H9 (cell line): ENCODE data around the gene DICER1. TPM values are rescaled to one million over a fixed set of nuclear protein-coding genes. Genes with fewer than 3 reads are reported as not detected.
A peak's percentile ranks its signal among the peaks of the same experiment; 100 is the strongest.

ENCODE experiments used
- DNase-seq: peaks from one replicate; pipeline ENCODE4 v3.0.0-alpha.2; 2017
- H2AFZ ChIP-seq: one replicate; pipeline ENCODE4 v1.6.1; 2013; ENCODE audit warnings: mild to moderate bottlenecking, low read length, control low read depth, moderate library complexity
- H2AK5ac ChIP-seq: 2 replicates; pipeline ENCODE4 v1.6.1; 2013; ENCODE audit warnings: low read length, control low read depth, mixed read lengths; ENCODE audit not compliant: insufficient read length
- H2BK120ac ChIP-seq: one replicate; pipeline ENCODE4 v1.6.1; 2013; ENCODE audit warnings: low read depth, mild to moderate bottlenecking, low read length, control low read depth, inconsistent platforms; ENCODE audit not compliant: poor library complexity, severe bottlenecking
- H2BK12ac ChIP-seq: 2 replicates; pipeline ENCODE4 v1.6.1; 2013; ENCODE audit warnings: low read length, control low read depth, mixed read lengths, low read depth; ENCODE audit not compliant: insufficient read length
- H2BK15ac ChIP-seq: 2 replicates; pipeline ENCODE4 v1.6.1; 2013; ENCODE audit warnings: low read depth, low read length, control low read depth
- H2BK20ac ChIP-seq: one replicate; pipeline ENCODE4 v1.6.1; 2013; ENCODE audit warnings: low read depth, mild to moderate bottlenecking, low read length, control low read depth, inconsistent platforms; ENCODE audit not compliant: poor library complexity, severe bottlenecking
- H2BK5ac ChIP-seq: 2 replicates; pipeline ENCODE4 v1.6.1; 2013; ENCODE audit warnings: low read length, control low read depth, mixed read lengths; ENCODE audit not compliant: insufficient read length
- H3K14ac ChIP-seq: 2 replicates; pipeline ENCODE4 v1.6.1; 2013; ENCODE audit warnings: low read length, control low read depth; ENCODE audit not compliant: insufficient read depth
- H3K18ac ChIP-seq: 2 replicates; pipeline ENCODE4 v1.6.1; 2013; ENCODE audit warnings: low read depth, mild to moderate bottlenecking, mixed read lengths, low read length, control low read depth; ENCODE audit not compliant: insufficient read length
- H3K23ac ChIP-seq: 2 replicates; pipeline ENCODE4 v1.6.1; 2013; ENCODE audit warnings: low read length, control low read depth, mixed read lengths, low read depth; ENCODE audit not compliant: insufficient read length
- H3K23me2 ChIP-seq: 2 replicates; pipeline ENCODE4 v1.6.1; 2013; ENCODE audit warnings: low read depth, mild to moderate bottlenecking, mixed read lengths, low read length, control low read depth; ENCODE audit not compliant: insufficient read length, poor library complexity, severe bottlenecking
- H3K27ac ChIP-seq: 2 replicates; pipeline ENCODE4 v1.5.1; 2013; ENCODE audit warnings: low read length, control low read depth, mixed read lengths, low read depth; ENCODE audit not compliant: insufficient read length
- H3K27me3 ChIP-seq: 2 replicates; pipeline ENCODE4 v1.6.1; 2013; ENCODE audit warnings: low read length, control low read depth, inconsistent platforms; ENCODE audit not compliant: insufficient read depth
- H3K4ac ChIP-seq: 2 replicates; pipeline ENCODE4 v1.6.1; 2013; ENCODE audit warnings: low read depth, mild to moderate bottlenecking, control low read depth, inconsistent platforms, low read length, moderate library complexity
- H3K4me1 ChIP-seq: 2 replicates; pipeline ENCODE4 v1.6.1; 2013; ENCODE audit warnings: low read length, control low read depth, inconsistent platforms; ENCODE audit not compliant: insufficient read depth
- H3K4me2 ChIP-seq: 2 replicates; pipeline ENCODE4 v1.6.1; 2013; ENCODE audit warnings: low read length, control low read depth, mixed read lengths; ENCODE audit not compliant: insufficient read length, insufficient read depth
- H3K56ac ChIP-seq: 2 replicates; pipeline ENCODE4 v1.6.1; 2013; ENCODE audit warnings: low read depth, mild to moderate bottlenecking, mixed read lengths, low read length, control low read depth; ENCODE audit not compliant: insufficient read length
- H3K79me1 ChIP-seq: 2 replicates; pipeline ENCODE4 v1.6.1; 2013; ENCODE audit warnings: low read depth, mild to moderate bottlenecking, moderate library complexity, low read length, control low read depth, inconsistent platforms; ENCODE audit not compliant: insufficient read depth, poor library complexity, severe bottlenecking
- H3K79me2 ChIP-seq: 2 replicates; pipeline ENCODE4 v1.6.1; 2013; ENCODE audit warnings: low read length, control low read depth, inconsistent platforms; ENCODE audit not compliant: insufficient read depth
- H3K9ac ChIP-seq: 2 replicates; pipeline ENCODE4 v1.6.1; 2013; ENCODE audit warnings: low read length, control low read depth, mixed read lengths; ENCODE audit not compliant: insufficient read length; ENCODE audit errors: extremely low read depth
- H3K9me3 ChIP-seq: one replicate; pipeline ENCODE4 v1.6.1; 2013; ENCODE audit warnings: low read depth, low read length, inconsistent platforms; ENCODE audit not compliant: control insufficient read depth
- H3T11ph ChIP-seq: one replicate; pipeline ENCODE4 v1.6.1; 2013; ENCODE audit warnings: mild to moderate bottlenecking, low read length, control low read depth, inconsistent platforms
- H4K20me1 ChIP-seq: one replicate; pipeline ENCODE4 v1.6.1; 2013; ENCODE audit not compliant: control insufficient read depth, insufficient read length, insufficient read depth
- H4K5ac ChIP-seq: 2 replicates; pipeline ENCODE4 v1.6.1; 2013; ENCODE audit warnings: low read depth, mild to moderate bottlenecking, mixed read lengths, low read length, control low read depth; ENCODE audit not compliant: insufficient read length
- H4K8ac ChIP-seq: replicated peaks from 2 replicates; pipeline ENCODE4 v1.6.1; 2013; ENCODE audit warnings: low read length, control low read depth, mixed read lengths, low read depth; ENCODE audit not compliant: insufficient read length
- H4K91ac ChIP-seq: 2 replicates; pipeline ENCODE4 v1.6.1; 2013; ENCODE audit warnings: low read depth, mild to moderate bottlenecking, moderate library complexity, mixed read lengths, low read length, control low read depth; ENCODE audit not compliant: insufficient read length
- H3K27ac Mint-ChIP-seq, 3 experiments: 2 replicates in 2 of 3; 3 replicates in 1 of 3; pipeline ENCODE4 v1.8.0; 2020 to 2021; ENCODE audit warnings: mixed read lengths in 3 of 3, mild to moderate bottlenecking in 1 of 3, moderate library complexity in 1 of 3
- H3K27me3 Mint-ChIP-seq: 2 replicates; pipeline ENCODE4 v1.8.0; 2021; ENCODE audit warnings: low read depth, mild to moderate bottlenecking, moderate library complexity, mixed read lengths
- H3K36me3 Mint-ChIP-seq, 3 experiments: 2 replicates in 2 of 3; 3 replicates in 1 of 3; pipeline ENCODE4 v1.8.0; 2020 to 2021; ENCODE audit warnings: low read depth in 3 of 3, mixed read lengths in 3 of 3; ENCODE audit not compliant: insufficient read depth in 1 of 3
- H3K4me1 Mint-ChIP-seq, 2 experiments: 2 replicates each; pipeline ENCODE4 v1.8.0; 2020; ENCODE audit warnings: mixed read lengths in 2 of 2
- H3K4me3 Mint-ChIP-seq, 2 experiments: 2 replicates in 1 of 2; 3 replicates in 1 of 2; pipeline ENCODE4 v1.8.0; 2020 to 2021; ENCODE audit warnings: mild to moderate bottlenecking in 2 of 2, mixed read lengths in 2 of 2, moderate library complexity in 1 of 2
- H3K9me3 Mint-ChIP-seq, 2 experiments: 2 replicates in 1 of 2; 3 replicates in 1 of 2; pipeline ENCODE4 v1.8.0; 2020; ENCODE audit warnings: mild to moderate bottlenecking in 2 of 2, mixed read lengths in 2 of 2, moderate library complexity in 1 of 2
- WGBS: extraction: QIAGEN DNeasy Blood & Tissue Kit; methylation state at CpG from one replicate; pipeline ENCODE4 v1.1.7; 2013; ENCODE audit warnings: missing lambda C conversion rate, low lambda C conversion rate, mixed read lengths; ENCODE audit not compliant: insufficient read length; ENCODE audit errors: extremely low coverage; 5-methylcytosine and 5-hydroxymethylcytosine counted together
- total RNA-seq: library from RNA; stranded (reverse); gene quantifications from 2 replicates; pipeline ENCODE4 v1.2.1, GENCODE V29; 2021
- TF ChIP-seq, protein P1 (sequence below): fragments of 200-600 bp; sonication (generic); conservative IDR thresholded peaks from 3 replicates; pipeline ENCODE4 v1.8.0; 2021; ENCODE audit warnings: antibody characterized with exemption, mild to moderate bottlenecking

DICER1 gene
- total RNA-seq, 1 experiment from 2014 or later: 57.0 TPM

DNA sequence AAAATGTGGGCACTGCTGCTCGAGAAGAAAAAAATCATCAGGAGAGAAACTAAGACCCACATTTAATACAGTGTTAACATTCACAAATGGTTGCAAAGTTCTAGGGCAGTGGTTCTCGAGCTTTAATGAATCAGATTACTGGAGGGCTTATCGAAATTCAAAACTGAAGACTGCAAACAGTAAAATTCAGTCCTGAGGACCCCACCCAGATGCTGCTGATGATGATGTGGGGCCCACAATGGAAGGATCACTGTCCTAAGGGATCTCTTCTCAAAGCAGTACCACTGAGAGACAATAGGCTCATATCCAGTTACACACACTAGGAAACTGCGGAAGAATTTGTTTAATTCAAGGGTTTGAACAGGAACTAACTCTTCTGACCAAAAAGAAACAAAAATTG lies 31.4 kb downstream of the DICER1 start:
- no peak overlapping the region for H2BK120ac ChIP-seq
- H2AFZ ChIP-seq: no peak overlapping the region
- peaks cover 7 to 49% (median 21%) of the 10 kb centered on the region in 3 experiments; a peak in 6 of 7 replicates for H3K36me3 Mint-ChIP-seq
- no peak overlapping the region for H3K4me3 Mint-ChIP-seq
- H2BK12ac ChIP-seq: no peak overlapping the region
- no peak overlapping the region for H2BK5ac ChIP-seq
- no peaks in the 10 kb centered on the region for H3K27me3 Mint-ChIP-seq
- no peak overlapping the region for H3K27ac ChIP-seq
- H3K4ac ChIP-seq: no peak overlapping the region
- no peak overlapping the region for H2BK15ac ChIP-seq
- H3K79me1 ChIP-seq: no peaks in the 10 kb centered on the region
- no peak overlapping the region for H2AK5ac ChIP-seq
- no peak overlapping the region for H4K5ac ChIP-seq
- no peak overlapping the region for H4K8ac ChIP-seq
- H3K4me1 ChIP-seq: no peaks in the 10 kb centered on the region; the same call in 1 of the 2 replicates
- H3K27me3 ChIP-seq: no peaks in the 10 kb centered on the region
- H3K14ac ChIP-seq: no peak overlapping the region
- peak overlapping the region in 2 of 3 experiments; percentile 72 to 82; a peak in 3 of 7 replicates for H3K27ac Mint-ChIP-seq
- TF ChIP-seq, protein P1, sequence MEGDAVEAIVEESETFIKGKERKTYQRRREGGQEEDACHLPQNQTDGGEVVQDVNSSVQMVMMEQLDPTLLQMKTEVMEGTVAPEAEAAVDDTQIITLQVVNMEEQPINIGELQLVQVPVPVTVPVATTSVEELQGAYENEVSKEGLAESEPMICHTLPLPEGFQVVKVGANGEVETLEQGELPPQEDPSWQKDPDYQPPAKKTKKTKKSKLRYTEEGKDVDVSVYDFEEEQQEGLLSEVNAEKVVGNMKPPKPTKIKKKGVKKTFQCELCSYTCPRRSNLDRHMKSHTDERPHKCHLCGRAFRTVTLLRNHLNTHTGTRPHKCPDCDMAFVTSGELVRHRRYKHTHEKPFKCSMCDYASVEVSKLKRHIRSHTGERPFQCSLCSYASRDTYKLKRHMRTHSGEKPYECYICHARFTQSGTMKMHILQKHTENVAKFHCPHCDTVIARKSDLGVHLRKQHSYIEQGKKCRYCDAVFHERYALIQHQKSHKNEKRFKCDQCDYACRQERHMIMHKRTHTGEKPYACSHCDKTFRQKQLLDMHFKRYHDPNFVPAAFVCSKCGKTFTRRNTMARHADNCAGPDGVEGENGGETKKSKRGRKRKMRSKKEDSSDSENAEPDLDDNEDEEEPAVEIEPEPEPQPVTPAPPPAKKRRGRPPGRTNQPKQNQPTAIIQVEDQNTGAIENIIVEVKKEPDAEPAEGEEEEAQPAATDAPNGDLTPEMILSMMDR: no peak
- H3K23ac ChIP-seq: no peak overlapping the region
- H3K9me3 Mint-ChIP-seq: no peaks in the 10 kb centered on the region
- H4K20me1 ChIP-seq: no peaks in the 10 kb centered on the region
- H3K23me2 ChIP-seq: no peaks in the 10 kb centered on the region
- H4K91ac ChIP-seq: no peak overlapping the region
- no peak overlapping the region for H3K56ac ChIP-seq
- H3K18ac ChIP-seq: no peak overlapping the region
- no CpG with 5 or more reads among the region's 4 CpGs for WGBS
- no peak overlapping the region for H3T11ph ChIP-seq
- no peak overlapping the region for H3K9ac ChIP-seq
- H3K4me2 ChIP-seq: no peak overlapping the region
- H2BK20ac ChIP-seq: no peak overlapping the region
- H3K4me1 Mint-ChIP-seq: peaks cover 13 to 24% of the 10 kb centered on the region in 2 experiments
- DNase-seq: no peak
- H3K79me2 ChIP-seq: peaks cover 2% of the 10 kb centered on the region; the same call in 1 of the 2 replicates
- no peaks in the 10 kb centered on the region for H3K9me3 ChIP-seq
